Large intestine (tissue), 3 donors: ENCODE data around the gene MXD1. TPM values are rescaled to one million over a fixed set of nuclear protein-coding genes. Genes with fewer than 3 reads are reported as not detected.

Experiments
- DNase-seq, 2 donors: peaks; one replicate each; pipeline versions ENCODE4 v3.0.0 to v3.0.0-alpha.2; 2013
- H3K27ac ChIP-seq: one replicate; pipeline ENCODE4 v1.5.1; 2013; ENCODE audit warnings: low read length
- H3K27me3 ChIP-seq: 2 replicates; pipeline ENCODE4 v1.6.1; 2013; ENCODE audit warnings: low read length; ENCODE audit not compliant: control insufficient read depth, insufficient read depth
- H3K36me3 ChIP-seq: 2 replicates; pipeline ENCODE4 v1.6.1; 2013; ENCODE audit warnings: low read length; ENCODE audit not compliant: control insufficient read depth, insufficient read depth
- H3K4me1 ChIP-seq: one replicate; pipeline ENCODE4 v1.6.1; 2013; ENCODE audit warnings: low read length; ENCODE audit not compliant: control insufficient read depth, insufficient read depth
- H3K4me3 ChIP-seq: one replicate; pipeline ENCODE4 v1.5.1; 2013; ENCODE audit warnings: low read length
- H3K9me3 ChIP-seq: one replicate; pipeline ENCODE4 v1.6.1; 2013; ENCODE audit warnings: mild to moderate bottlenecking, low read depth, low read length, moderate library complexity; ENCODE audit not compliant: control insufficient read depth
- WGBS: methylation state at CpG from one replicate; pipeline ENCODE4 v1.1.5; 2013; ENCODE audit warnings: low lambda C conversion rate; ENCODE audit not compliant: insufficient coverage; 5-methylcytosine and 5-hydroxymethylcytosine counted together
- polyA plus RNA-seq: library from polyadenylated mRNA; unstranded; fragments of 120-200 nt; gene quantifications from one replicate; pipeline ENCODE4 v1.2.1, GENCODE V29; 2013

Gene MXD1
- polyA plus RNA-seq, 1 donor: 40.4 TPM

GRCh38 chr2:69964353-69964841 lies 49.5 kb downstream of the MXD1 start:
- no peak overlapping the region for H3K4me3 ChIP-seq
- H3K27ac ChIP-seq: peak overlapping the region; percentile 73
- H3K36me3 ChIP-seq: no peaks in the 10 kb centered on the region
- peak; percentile 90 to 98 for DNase-seq
- peaks cover 31% of the 10 kb centered on the region for H3K4me1 ChIP-seq
- no peaks in the 10 kb centered on the region for H3K9me3 ChIP-seq
- no CpG with 5 or more reads among the region's 7 CpGs for WGBS
- no peaks in the 10 kb centered on the region for H3K27me3 ChIP-seq

DNA sequence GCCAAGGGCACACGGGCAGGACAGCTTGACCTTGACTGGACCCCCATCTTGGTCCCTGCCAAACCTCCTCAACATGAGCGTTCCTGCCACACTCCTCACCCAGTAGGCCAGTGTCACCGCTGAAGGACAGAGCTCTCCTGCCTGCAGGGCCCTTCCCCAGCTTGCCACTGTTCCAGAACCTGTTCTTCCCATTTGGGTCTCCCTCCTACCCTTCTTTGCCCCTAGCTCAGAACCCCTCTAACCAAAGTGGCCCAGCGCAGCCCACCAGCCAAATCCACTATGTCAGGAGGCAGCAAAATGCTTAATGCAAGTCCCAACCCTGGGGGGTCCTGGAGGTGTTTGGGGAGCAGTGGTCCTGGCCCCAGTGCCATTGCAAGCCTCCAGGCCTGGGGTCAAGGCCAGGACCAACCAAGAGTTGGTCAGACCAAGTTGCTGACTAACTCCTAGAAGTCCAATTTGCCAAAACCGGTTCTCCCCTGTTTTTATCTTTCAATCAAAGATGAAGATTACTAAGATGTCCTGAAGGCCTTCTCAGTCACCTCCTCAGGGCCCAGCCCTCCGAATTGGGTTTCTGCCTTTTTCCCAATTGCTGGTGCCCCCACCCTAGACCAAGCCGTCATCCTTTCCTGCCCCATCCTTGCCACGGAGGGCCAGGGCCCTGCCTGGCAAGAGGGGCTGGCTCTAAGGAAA lies 51.0 kb downstream of the MXD1 start:
- peaks cover 31% of the 10 kb centered on the region for H3K4me1 ChIP-seq
- no peaks in the 10 kb centered on the region for H3K36me3 ChIP-seq
- no peaks in the 10 kb centered on the region for H3K27me3 ChIP-seq
- H3K27ac ChIP-seq: no peak overlapping the region
- H3K4me3 ChIP-seq: no peak overlapping the region
- WGBS: no CpG with 5 or more reads among the region's 8 CpGs
- no peak for DNase-seq
- H3K9me3 ChIP-seq: no peaks in the 10 kb centered on the region

DNA sequence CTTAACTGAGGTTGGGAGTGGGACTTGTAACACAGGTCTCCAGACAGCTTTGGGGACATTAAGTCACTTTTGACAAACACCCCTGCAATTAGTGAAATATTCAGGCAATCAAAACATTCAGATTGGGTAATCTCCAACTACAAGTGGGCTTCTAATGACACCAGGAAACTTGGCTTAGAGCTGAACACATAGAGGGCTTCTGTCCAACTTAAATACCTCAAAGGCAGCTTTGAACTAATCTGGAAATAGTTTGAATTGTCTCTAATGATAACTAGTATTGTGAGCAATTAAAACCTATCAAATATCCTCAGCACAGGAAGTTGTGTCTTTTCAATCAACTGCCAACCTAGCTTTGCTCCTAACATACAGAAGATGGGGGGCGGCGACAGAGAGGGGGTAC lies 51.6 kb downstream of the MXD1 start:
- no peak for DNase-seq
- Histone ChIP-seq H3K4me3 (no peak overlapping the region), H3K4me1 (peaks cover 31% of the 10 kb centered on the region), H3K36me3 (no peaks in the 10 kb centered on the region), H3K27me3 (no peaks in the 10 kb centered on the region), H3K9me3 (no peaks in the 10 kb centered on the region), H3K27ac (no peak overlapping the region)
- whole genome bisulfite sequencing: no CpG with 5 or more reads among the region's 2 CpGs

GRCh38 chr2:69968609-69969008 lies 53.7 kb downstream of the MXD1 start:
- peaks cover 18% of the 10 kb centered on the region for H3K4me1 ChIP-seq
- no peaks in the 10 kb centered on the region for H3K36me3 ChIP-seq
- WGBS: 85% methylated on average over 3 of the region's 10 CpGs
- H3K27ac ChIP-seq: no peak overlapping the region
- H3K4me3 ChIP-seq: no peak overlapping the region
- no peak for DNase-seq
- no peaks in the 10 kb centered on the region for H3K27me3 ChIP-seq
- H3K9me3 ChIP-seq: no peaks in the 10 kb centered on the region

- no peak for DNase-seq
- no peaks in the 10 kb centered on the region for H3K27me3 ChIP-seq
- H3K4me1 ChIP-seq: peaks cover 11% of the 10 kb centered on the region
- WGBS: 100% methylated on average over 1 of the region's 16 CpGs
- no peaks in the 10 kb centered on the region for H3K36me3 ChIP-seq
- H3K9me3 ChIP-seq: no peaks in the 10 kb centered on the region
- H3K4me3 ChIP-seq: no peak overlapping the region
- no peak overlapping the region for H3K27ac ChIP-seq
Measured at GRCh38 chr2:69969126-69969983, 54.4 kb downstream of the MXD1 start.

DNA sequence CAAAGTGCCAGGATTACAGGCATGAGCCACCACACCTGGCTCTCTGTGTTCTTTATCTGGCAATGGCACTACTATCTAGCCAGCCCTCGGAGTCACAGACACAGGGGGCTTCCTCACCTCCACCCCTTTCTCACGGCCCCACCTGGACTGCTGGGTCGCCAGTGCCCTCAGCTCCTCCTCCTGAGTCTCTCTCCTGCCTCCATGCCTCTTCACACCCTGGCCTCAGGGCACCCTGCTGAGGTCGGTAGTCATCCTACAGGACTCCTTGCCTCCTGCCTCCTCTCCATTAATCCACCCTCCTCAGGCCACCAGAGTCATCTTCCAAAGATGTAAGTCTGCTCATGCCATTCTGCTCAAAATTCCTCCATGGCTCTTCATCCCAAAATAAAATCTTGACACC lies 55.1 kb downstream of the MXD1 start:
- no peak overlapping the region for H3K4me3 ChIP-seq
- WGBS: no CpG with 5 or more reads among the region's 4 CpGs
- H3K36me3 ChIP-seq: no peaks in the 10 kb centered on the region
- no peak overlapping the region for H3K27ac ChIP-seq
- DNase-seq: no peak
- H3K4me1 ChIP-seq: peaks cover 6% of the 10 kb centered on the region
- H3K9me3 ChIP-seq: no peaks in the 10 kb centered on the region
- H3K27me3 ChIP-seq: no peaks in the 10 kb centered on the region

- DNase-seq: no peak
- no CpG with 5 or more reads among the region's 1 CpG for WGBS
- no peaks in the 10 kb centered on the region for H3K36me3 ChIP-seq
- H3K4me3 ChIP-seq: no peak overlapping the region
- H3K9me3 ChIP-seq: no peaks in the 10 kb centered on the region
- peaks cover 13% of the 10 kb centered on the region for H3K4me1 ChIP-seq
- no peaks in the 10 kb centered on the region for H3K27me3 ChIP-seq
- H3K27ac ChIP-seq: no peak overlapping the region
Measured at GRCh38 chr2:69972822-69973221, 57.9 kb downstream of the MXD1 start.

DNA sequence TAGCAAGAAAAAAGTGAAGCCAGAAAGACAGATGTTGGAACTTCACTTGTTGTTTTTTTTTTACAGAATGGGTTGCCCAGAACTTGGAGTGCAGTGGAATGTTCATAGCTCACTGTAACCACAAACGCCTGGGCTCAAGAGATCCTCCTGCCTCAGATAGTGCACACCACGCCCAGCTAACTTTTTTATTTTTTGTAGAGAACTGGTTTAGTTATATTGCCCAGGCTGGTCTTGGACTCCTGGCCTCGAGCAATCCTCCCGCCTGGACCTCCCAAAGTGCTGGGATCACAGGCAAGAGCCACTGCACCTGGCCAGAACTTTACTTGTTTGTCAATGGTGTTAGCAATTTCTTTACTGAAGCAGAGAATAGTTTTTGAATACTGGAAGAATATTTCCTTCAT lies 58.4 kb downstream of the MXD1 start:
- WGBS: no CpG with 5 or more reads among the region's 4 CpGs
- Histone ChIP-seq H3K4me1 (peaks cover 13% of the 10 kb centered on the region), H3K9me3 (no peaks in the 10 kb centered on the region), H3K4me3 (no peak overlapping the region), H3K27ac (no peak overlapping the region), H3K36me3 (no peaks in the 10 kb centered on the region), H3K27me3 (no peaks in the 10 kb centered on the region)
- peak in 1 of 2 donors; percentile 60 for DNase-seq

DNA sequence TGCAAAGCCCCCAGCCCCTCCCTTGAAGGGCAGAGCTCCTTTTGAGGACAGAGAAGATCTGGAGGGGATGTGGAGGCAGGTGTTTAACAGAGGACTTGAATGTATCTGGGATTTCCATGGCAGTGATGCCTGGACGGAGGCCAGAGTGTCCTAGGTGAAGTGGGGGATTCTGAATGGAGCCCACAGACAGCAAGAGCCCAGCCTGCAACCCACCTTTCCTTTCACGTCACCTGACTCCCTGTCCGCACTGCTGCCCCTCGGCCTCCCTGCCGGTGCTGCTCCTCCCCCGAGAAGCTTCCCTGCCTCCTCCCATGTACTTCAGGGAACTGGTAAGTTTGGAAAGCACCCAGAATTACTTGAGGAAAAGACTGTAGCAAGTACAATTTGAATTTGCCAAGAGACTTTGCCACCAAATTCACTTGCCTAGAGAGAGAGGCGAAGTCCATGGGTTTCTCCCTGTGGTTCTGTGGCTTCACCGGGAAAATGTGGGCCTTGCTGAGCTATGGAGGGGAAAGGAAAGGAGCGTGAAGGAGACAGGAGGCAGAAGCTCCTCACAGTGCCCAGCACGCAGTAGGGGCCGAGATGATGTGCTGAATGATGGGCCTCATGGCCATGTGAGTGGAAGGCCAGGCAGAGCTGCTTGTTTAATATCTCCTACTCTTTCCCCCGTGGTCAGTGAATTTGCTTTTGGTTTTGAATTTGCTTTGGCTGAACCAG lies 60.4 kb downstream of the MXD1 start:
- Histone ChIP-seq H3K4me1 (peaks cover 13% of the 10 kb centered on the region), H3K4me3 (no peak overlapping the region), H3K27ac (no peak overlapping the region), H3K9me3 (no peaks in the 10 kb centered on the region), H3K36me3 (no peaks in the 10 kb centered on the region), H3K27me3 (no peaks in the 10 kb centered on the region)
- no peak for DNase-seq
- WGBS: no CpG with 5 or more reads among the region's 12 CpGs

GRCh38 chr2:69975853-69976462 lies 61.0 kb downstream of the MXD1 start:
- no peaks in the 10 kb centered on the region for H3K36me3 ChIP-seq
- no peaks in the 10 kb centered on the region for H3K9me3 ChIP-seq
- H3K4me3 ChIP-seq: no peak overlapping the region
- H3K27me3 ChIP-seq: no peaks in the 10 kb centered on the region
- peaks cover 13% of the 10 kb centered on the region for H3K4me1 ChIP-seq
- DNase-seq: peak; percentile 68 to 78
- no peak overlapping the region for H3K27ac ChIP-seq
- no CpG with 5 or more reads among the region's 13 CpGs for WGBS
